ENCODE data around the gene ATP9A. TPM values are rescaled to one million over a fixed set of nuclear protein-coding genes. Genes with fewer than 3 reads are reported as not detected.

Gene ATP9A
- total RNA-seq, 1 donor from 2014 or later = 48.8 TPM

- DNase-seq (ENCODE audit: extremely low read depth, low read depth, low spot score) = no peak
Observed at GRCh38 chr20:51610111-51610510, 158.1 kb downstream of the ATP9A start.

GRCh38 chr20:51609251-51609650 is 158.9 kb downstream of the ATP9A start:
- no peak for DNase-seq (ENCODE audit: extremely low read depth, low read depth, low spot score)

DNA sequence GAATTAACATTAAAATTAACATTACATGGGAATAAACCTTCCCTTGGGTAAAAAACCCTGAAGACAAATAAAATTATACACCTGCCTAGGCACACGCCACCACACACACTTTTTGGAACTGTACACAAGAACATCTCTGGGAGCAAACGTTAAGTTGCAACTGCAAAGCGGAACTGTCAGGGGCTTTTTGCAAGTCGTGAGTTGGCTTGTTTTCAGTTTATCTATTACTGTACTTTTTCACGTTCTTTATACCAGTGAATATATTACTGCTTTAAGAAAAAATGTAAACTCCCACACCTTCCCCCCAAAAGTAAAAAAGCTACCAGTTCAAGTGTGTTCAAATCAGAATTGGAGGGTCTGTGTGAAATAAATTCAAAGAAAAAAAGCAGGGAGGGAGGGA is 160.1 kb downstream of the ATP9A start:
- no peak for DNase-seq (ENCODE audit: extremely low read depth, low read depth, low spot score)

DNA sequence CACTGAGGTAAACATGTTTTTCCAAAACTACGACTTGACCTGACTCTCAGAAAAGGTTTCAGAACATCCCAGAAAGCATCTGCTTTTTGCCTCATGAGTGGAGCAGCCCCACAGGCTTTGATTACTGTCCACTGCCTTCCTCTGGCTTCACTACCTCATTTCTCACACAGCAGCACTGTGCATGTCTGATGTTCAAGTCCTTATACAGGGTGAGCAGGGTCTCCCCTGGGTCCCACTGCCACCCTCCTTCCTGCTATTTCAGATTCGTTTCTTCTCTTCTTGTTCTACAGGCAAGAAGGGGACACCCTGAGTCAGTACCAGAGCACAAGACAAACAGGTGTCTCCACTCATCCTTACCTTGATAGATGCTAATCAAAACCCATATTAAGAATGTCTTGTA is 161.0 kb downstream of the ATP9A start:
- no peak for DNase-seq (ENCODE audit: extremely low read depth, low read depth, low spot score)

DNA sequence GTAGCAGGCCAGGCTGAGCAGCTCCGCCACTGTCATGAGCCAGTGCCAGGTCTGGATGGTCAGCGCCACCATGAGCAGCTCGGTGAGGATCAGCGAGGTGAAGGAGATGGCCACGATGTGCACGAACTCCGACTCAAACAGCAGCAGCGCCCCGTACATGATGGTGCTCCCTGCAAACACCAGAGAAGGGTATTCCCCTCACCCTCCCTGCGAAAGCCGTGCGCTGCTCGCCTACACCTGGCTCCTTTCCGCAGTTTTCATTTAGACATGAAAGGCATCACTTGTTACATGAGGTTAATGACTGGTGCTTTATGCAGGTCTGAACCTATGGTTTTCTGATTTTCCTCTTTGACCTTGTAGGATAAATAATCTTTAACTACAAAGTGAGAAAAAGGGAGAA is 163.3 kb downstream of the ATP9A start:
- DNase-seq (ENCODE audit: extremely low read depth, low read depth, low spot score) = no peak

DNA sequence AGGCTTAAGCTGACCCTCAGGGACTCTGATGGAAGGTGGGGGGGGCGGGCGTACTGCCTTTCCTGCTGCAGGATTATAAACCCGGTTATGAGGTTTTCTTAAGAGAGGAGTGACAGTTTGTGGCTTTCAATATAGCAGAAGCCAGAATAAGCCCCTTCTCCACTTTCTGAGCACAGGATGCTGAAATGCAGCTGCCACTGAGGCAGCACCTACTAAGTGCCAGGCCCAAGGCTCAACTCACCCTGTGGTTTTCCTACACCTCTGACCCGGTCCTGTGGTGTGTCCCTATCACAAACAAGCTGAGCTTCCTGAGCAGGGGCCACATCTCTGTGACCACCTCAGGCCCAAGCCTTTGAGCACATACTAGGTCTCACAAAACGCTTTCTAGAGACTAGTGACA is 166.1 kb downstream of the ATP9A start:
- no peak for DNase-seq (ENCODE audit: extremely low read depth, low read depth, low spot score)

- no peak for DNase-seq (ENCODE audit: extremely low read depth, low read depth, low spot score)
Observed at GRCh38 chr20:51600950-51601349, 167.2 kb downstream of the ATP9A start.

GRCh38 chr20:51600016-51600420 is 168.2 kb downstream of the ATP9A start:
- DNase-seq (ENCODE audit: extremely low read depth, low read depth, low spot score) = peak; percentile 80

DNA sequence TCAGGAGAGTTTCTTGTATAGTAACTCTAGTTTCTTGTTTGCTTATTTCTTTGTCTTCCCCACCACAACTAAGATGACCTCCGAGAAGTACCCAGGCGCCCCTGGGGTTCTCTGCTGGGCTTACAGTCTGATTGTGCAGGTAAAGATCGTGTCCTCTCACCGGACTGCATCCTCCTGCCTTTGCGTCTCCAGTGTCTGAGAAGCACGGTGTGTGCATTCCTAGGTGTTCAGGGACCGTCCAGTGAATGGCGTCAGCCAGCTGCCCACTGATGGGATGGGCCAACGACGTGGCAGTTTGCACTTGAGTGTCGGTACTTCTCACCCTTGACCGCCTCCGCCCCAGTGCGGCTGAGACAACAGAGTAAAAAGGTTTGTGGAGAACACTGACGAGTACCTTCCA is 169.6 kb downstream of the ATP9A start:
- no peak for DNase-seq (ENCODE audit: extremely low read depth, low read depth, low spot score)

- DNase-seq (ENCODE audit: extremely low read depth, low read depth, low spot score) = no peak
Observed at GRCh38 chr20:51597389-51598231, 170.6 kb downstream of the ATP9A start.

- DNase-seq (ENCODE audit: extremely low read depth, low read depth, low spot score) = no peak
Observed at GRCh38 chr20:51596668-51597388, 171.4 kb downstream of the ATP9A start.

GRCh38 chr20:51595744-51596143 is 172.4 kb downstream of the ATP9A start:
- no peak for DNase-seq (ENCODE audit: extremely low read depth, low read depth, low spot score)

- peak; percentile 78 for DNase-seq (ENCODE audit: extremely low read depth, low read depth, low spot score)
Observed at GRCh38 chr20:51595058-51595532, 173.1 kb downstream of the ATP9A start.

- no peak for DNase-seq (ENCODE audit: extremely low read depth, low read depth, low spot score)
Observed at GRCh38 chr20:51594236-51595057, 173.7 kb downstream of the ATP9A start.

DNA sequence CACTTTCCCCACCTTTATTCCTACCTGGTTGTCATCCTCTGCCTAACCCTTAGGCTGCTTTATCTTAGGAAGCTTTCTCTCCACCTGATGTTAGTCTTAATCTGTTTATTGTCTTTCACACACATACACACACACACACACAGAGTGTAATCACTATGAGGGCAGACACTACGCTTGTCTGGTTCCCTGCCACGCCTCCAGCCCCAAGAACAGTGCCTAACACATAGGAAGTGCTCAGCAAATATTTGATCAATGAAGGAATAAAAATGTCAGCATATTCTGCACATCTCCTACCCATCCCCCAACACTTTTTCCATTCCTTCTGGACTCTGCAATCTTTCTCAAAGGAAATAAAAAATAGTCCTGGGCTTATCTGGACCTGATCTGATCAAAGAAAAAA is 174.6 kb downstream of the ATP9A start:
- DNase-seq (ENCODE audit: extremely low read depth, low read depth, low spot score) = no peak

DNA sequence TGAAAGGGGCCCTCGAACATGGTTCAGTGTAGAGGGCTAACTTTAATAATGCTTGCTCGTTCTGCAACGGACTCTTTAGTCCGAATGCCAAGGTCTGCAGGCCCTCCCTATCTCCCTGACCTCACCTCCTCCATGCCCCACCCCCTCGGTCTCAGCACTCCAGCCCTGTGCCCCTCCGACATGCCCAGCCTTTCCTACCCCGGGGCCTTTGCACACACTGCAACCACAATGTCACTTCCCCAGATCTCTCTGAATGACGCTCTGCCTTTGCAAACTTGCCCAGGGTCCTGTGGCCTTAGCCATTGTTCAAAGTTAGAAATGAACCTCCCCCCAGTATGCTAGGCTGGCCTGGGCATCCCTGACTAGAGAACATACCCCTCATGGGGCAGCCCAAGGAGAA is 175.6 kb downstream of the ATP9A start:
- DNase-seq (ENCODE audit: extremely low read depth, low read depth, low spot score) = no peak

DNA sequence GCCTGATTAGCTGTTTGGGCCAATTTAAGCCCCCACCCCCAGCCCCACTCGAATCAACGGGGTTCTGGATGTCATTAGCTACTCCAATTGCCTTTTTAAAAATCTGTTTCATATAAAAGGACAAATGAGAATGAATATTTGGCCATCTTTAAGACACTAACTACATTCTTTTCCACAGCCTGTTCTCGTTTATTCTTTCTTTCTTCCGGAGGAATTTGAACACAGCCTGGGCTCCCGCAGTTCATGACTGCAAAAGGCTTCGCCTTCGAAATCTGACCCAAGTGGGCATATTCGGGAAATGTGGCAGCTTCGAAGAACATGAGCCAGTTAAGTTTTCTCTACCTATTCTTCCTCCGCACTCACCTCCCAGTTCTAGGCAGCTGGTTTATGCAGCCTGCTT is 176.3 kb downstream of the ATP9A start:
- DNase-seq (ENCODE audit: extremely low read depth, low read depth, low spot score) = no peak

- DNase-seq (ENCODE audit: extremely low read depth, low read depth, low spot score) = no peak
Observed at GRCh38 chr20:51588762-51589161, 179.4 kb downstream of the ATP9A start.

DNA sequence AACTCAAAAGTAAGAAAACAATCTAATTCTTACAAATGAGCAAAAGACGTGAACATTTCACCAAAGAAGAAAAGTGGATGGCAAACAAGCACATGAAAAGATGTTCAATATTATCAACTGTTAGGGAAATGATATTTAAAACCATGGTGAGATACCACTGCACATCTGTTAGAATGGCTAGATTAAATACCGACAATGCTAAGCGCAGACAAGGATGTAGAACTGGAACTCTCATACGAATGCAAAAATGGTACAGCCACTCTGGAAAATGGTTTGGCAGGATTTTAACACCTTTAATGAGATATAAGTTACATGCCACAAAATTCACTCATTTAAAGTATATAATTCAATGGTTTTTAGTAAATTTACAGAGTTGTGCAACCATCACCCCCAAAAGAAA is 181.0 kb downstream of the ATP9A start:
- no peak for DNase-seq (ENCODE audit: extremely low read depth, low read depth, low spot score)

DNA sequence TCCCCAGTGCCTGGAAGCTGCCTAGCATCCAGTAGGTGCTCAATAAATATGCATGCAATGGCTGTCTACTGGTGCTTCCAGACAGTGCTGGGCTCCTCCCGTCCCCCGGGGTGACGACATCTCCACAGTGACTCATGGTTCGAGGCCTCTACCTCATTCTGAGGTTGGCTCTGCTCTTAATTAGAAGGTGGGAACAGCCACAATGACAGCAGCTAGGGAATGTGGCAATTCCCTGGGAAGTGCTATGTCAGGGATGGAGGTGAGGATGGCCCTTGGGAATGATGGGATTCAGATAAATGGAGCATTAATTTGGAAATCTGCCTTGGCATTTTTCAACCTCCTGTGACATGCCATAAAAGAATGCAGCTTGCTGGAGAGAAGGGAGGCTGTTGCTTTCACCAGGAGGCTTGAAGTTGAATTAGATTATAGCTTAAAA is 182.2 kb downstream of the ATP9A start:
- no peak for DNase-seq (ENCODE audit: extremely low read depth, low read depth, low spot score)

GRCh38 chr20:51585148-51585547 is 183.0 kb downstream of the ATP9A start:
- DNase-seq (ENCODE audit: extremely low read depth, low read depth, low spot score) = no peak
